GM10266 (cell line): ENCODE measurements around the gene VSIG10L2.

Experiments used
- DNase-seq: peaks from one replicate; pipeline ENCODE4 v3.0.0; 2012; ENCODE audit errors: extremely low spot score
- CTCF ChIP-seq: IDR thresholded peaks from 2 replicates; pipeline ENCODE4 v1.5.1; 2012; ENCODE audit warnings: mild to moderate bottlenecking, low read depth; ENCODE audit not compliant: control insufficient read depth, insufficient read depth; ENCODE audit errors: missing control alignments

VSIG10L2 gene

GRCh38 chr11:125958872-125959400, 13.1 kb downstream of the VSIG10L2 start:
- TF ChIP-seq CTCF, result no peak
- DNase-seq, result no peak

GRCh38 chr11:125959511-125959910, 13.7 kb downstream of the VSIG10L2 start:
- no peak for TF ChIP-seq CTCF

DNA sequence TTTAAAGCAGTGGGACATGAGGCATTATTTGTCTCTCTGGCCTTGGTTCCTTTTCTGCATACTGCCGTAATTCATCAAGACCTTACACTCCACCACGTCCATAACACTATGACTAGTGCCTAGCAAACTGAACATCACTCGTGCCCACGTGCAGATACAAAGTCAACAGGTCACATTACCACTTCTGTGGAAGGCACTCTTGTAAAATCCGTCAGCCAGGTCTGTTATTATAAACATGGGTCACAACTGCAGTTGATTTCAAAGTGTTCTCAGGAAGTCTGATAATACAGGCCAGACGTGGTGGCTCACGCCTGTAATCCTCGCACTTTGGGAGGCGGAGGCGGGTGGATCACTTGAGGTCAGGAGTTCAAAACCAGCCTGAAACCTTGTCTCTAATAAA, 14.1 kb downstream of the VSIG10L2 start:
- no peak for TF ChIP-seq CTCF
- DNase-seq, result no peak

More at GRCh38 chr11:125959511-125959910, 13.7 kb downstream of the VSIG10L2 start:
- no peak for DNase-seq

- no peak for DNase-seq
- TF ChIP-seq CTCF, result no peak
These were observed 14.9 kb downstream of the VSIG10L2 start for GRCh38 chr11:125960771-125961170.

- no peak for TF ChIP-seq CTCF
- no peak for DNase-seq
These were observed 21.7 kb downstream of the VSIG10L2 start for GRCh38 chr11:125967515-125967914.

- no peak for TF ChIP-seq CTCF
- no peak for DNase-seq
These were observed 22.5 kb downstream of the VSIG10L2 start for GRCh38 chr11:125968354-125968753.

- no peak for DNase-seq
- TF ChIP-seq CTCF, result no peak
These were observed 25.8 kb downstream of the VSIG10L2 start for GRCh38 chr11:125971618-125972017.
